ENCODE data around the gene TNS3.

- no peak for TF ChIP-seq POLR2AphosphoS5 (IDR thresholded peaks at IDR 0.05; ENCODE audit: borderline replicate concordance, low read depth, low read length)
- no peak for TF ChIP-seq EZH2 (IDR thresholded peaks at IDR 0.05)
- TF ChIP-seq FOXP2 (optimal IDR thresholded peaks at IDR 0.05; ENCODE audit: control extremely low read depth, extremely low read length, insufficient read depth) = no peak
These were observed 159.3 kb downstream of the TNS3 start for GRCh38 chr7:47422611-47423010.
